Left colon (tissue), 2 donors: ENCODE results near the gene RAB11FIP4. TPM values are rescaled to one million over a fixed set of nuclear protein-coding genes. Genes with fewer than 3 reads are reported as not detected.
A peak's percentile ranks its signal among the peaks of the same experiment; 100 is the strongest.

Experiments
- ATAC-seq: fragments of 200-7000 bp; cut with Tn5 transposase; one replicate; pipeline ENCODE4 v1.9.1; 2020; ENCODE audit warnings: mild to moderate bottlenecking, moderate library complexity
- DNase-seq, 2 donors: peaks; one replicate each; pipeline ENCODE4 v3.0.0-alpha.2; 2020
- intact Hi-C, 2 donors: fragments of 100-400 bp; cut with DNase I in 1 of 2; cut with micrococcal nuclease in 1 of 2; formaldehyde crosslinking; loops; one replicate each; pipeline versions ENCODE4 v1.11.2 to v1.14.0; 2022; cut with DNase I, micrococcal nuclease
- total RNA-seq, 2 donors: library from RNA; stranded (reverse); fragmentation: NEBNext Ultra II Directional; extraction: Animal tissue kit (Norgen Biotek cat#: 25700); gene quantifications; one replicate each; pipeline ENCODE4 v1.2.1, GENCODE V29; 2021
- donor health status: DM: no; HTN: no; CAD: no.
- donor health status: DM: yes; HTN: yes; CAD: no.

Gene RAB11FIP4
- total RNA-seq, 2 donors from 2014 or later = 42.5 to 46.9 TPM

GRCh38 chr17:31470592-31470991 is 79.1 kb downstream of the RAB11FIP4 start:
- DNase-seq (no peak), ATAC-seq (no peak)
- intact Hi-C loops = no loop called here

GRCh38 chr17:31472137-31472536 is 80.7 kb downstream of the RAB11FIP4 start:
- intact Hi-C loops = no loop called here
- ATAC-seq (no peak), DNase-seq (no peak)

GRCh38 chr17:31475378-31476162 is 84.1 kb downstream of the RAB11FIP4 start:
- DNase-seq (no peak), ATAC-seq (no peak)
- intact Hi-C loops = no loop called here

- no peak for DNase-seq
- peak; percentile 17 for ATAC-seq
Observed at GRCh38 chr17:31476525-31477416, 85.3 kb downstream of the RAB11FIP4 start.

GRCh38 chr17:31477417-31478055 is 86.1 kb downstream of the RAB11FIP4 start:
- no peak for DNase-seq
- intact Hi-C loops = no loop called here
- no peak for ATAC-seq

More at GRCh38 chr17:31476525-31477416, 85.3 kb downstream of the RAB11FIP4 start:
- intact Hi-C loops = no loop called here

GRCh38 chr17:31479062-31479408 is 87.6 kb downstream of the RAB11FIP4 start:
- DNase-seq (no peak), ATAC-seq (no peak)
- intact Hi-C loops = no loop called here

GRCh38 chr17:31479524-31479923 is 88.0 kb downstream of the RAB11FIP4 start:
- DNase-seq = no peak
- intact Hi-C loops = no loop called here
- no peak for ATAC-seq

GRCh38 chr17:31480067-31480466 is 88.6 kb downstream of the RAB11FIP4 start:
- DNase-seq = no peak
- ATAC-seq = no peak
- intact Hi-C loops = no loop called here

GRCh38 chr17:31480904-31481782 is 89.7 kb downstream of the RAB11FIP4 start:
- ATAC-seq = no peak
- intact Hi-C loops = no loop called here

GRCh38 chr17:31481783-31482081 is 90.3 kb downstream of the RAB11FIP4 start:
- DNase-seq (no peak), ATAC-seq (no peak)
- intact Hi-C loops = no loop called here

More at GRCh38 chr17:31480904-31481782, 89.7 kb downstream of the RAB11FIP4 start:
- no peak for DNase-seq

- intact Hi-C loops = no loop called here
- no peak for ATAC-seq
- no peak for DNase-seq
Observed at GRCh38 chr17:31484821-31485220, 93.3 kb downstream of the RAB11FIP4 start.

- DNase-seq = peak; percentile 58 to 59
- ATAC-seq = peak; percentile 9
- intact Hi-C loops = no loop called here
Observed at GRCh38 chr17:31486351-31487062, 95.0 kb downstream of the RAB11FIP4 start.

- DNase-seq = peak in 1 of 2 donors; percentile 32
- intact Hi-C loops = no loop called here
Observed at GRCh38 chr17:31487063-31487647, 95.7 kb downstream of the RAB11FIP4 start.

GRCh38 chr17:31487648-31488263 is 96.3 kb downstream of the RAB11FIP4 start:
- peak; percentile 79 for ATAC-seq
- DNase-seq = peak; percentile 91 to 94
- intact Hi-C loops = no loop called here

More at GRCh38 chr17:31487063-31487647, 95.7 kb downstream of the RAB11FIP4 start:
- ATAC-seq = no peak

- DNase-seq (peak in 1 of 2 donors; percentile 70), ATAC-seq (peak; percentile 25)
- intact Hi-C loops = no loop called here
Observed at GRCh38 chr17:31488264-31488981, 96.9 kb downstream of the RAB11FIP4 start.

GRCh38 chr17:31488982-31489294 is 97.5 kb downstream of the RAB11FIP4 start:
- intact Hi-C loops = no loop called here
- peak; percentile 9 for ATAC-seq

More at GRCh38 chr17:31488982-31489294, 97.5 kb downstream of the RAB11FIP4 start:
- DNase-seq = no peak
